Panc1 (cell line): ENCODE data around the gene GAP43. TPM values are rescaled to one million over a fixed set of nuclear protein-coding genes. Genes with fewer than 3 reads are reported as not detected.

Experiments
- ATAC-seq: fragments of 200-7000 bp; cut with Tn5 transposase; 2 replicates; pipeline ENCODE4 v1.9.1; 2020; ENCODE audit warnings: mild to moderate bottlenecking, moderate library complexity
- BruUV-seq: library from RNA; stranded (reverse); fragments of 400-500 nt; replicated peaks from 2 replicates; lab custom pipeline; 2021; lab: Mats Ljungman, UMichigan
- CTCF ChIA-PET: fragments of 300-600 bp; sonication (Branson Sonifier 250); formaldehyde crosslinking; loops from one replicate; lab custom pipeline; 2022; ENCODE audit warnings: antibody characterized with exemption; lab: Charles Lee
- POLR2A ChIA-PET: fragments of 300-600 bp; sonication (Branson Sonifier 250); formaldehyde crosslinking; loops from one replicate; lab custom pipeline; 2022; ENCODE audit warnings: antibody characterized with exemption; lab: Charles Lee
- DNase-seq: peaks from one replicate; pipeline ENCODE4 v3.0.0-alpha.2; 2010; ENCODE audit warnings: low read depth, low spot score
- H3K27ac ChIP-seq: 2 replicates; pipeline ENCODE4 v1.5.1; 2011; ENCODE audit warnings: mild to moderate bottlenecking, low read length, inconsistent platforms
- H3K27me3 ChIP-seq: fragments of 200-500 bp; sonication (Bioruptor generic); 2 replicates; pipeline ENCODE4 v1.6.0; 2014; ENCODE audit warnings: low read length, inconsistent platforms; ENCODE audit not compliant: control insufficient read depth, insufficient read depth
- H3K36me3 ChIP-seq: fragments of 200-500 bp; sonication (Bioruptor generic); 2 replicates; pipeline ENCODE4 v1.5.1; 2014; ENCODE audit warnings: inconsistent platforms, mild to moderate bottlenecking, low read length, moderate library complexity; ENCODE audit not compliant: control insufficient read depth, insufficient read depth
- H3K4me1 ChIP-seq: 2 replicates; pipeline ENCODE4 v1.5.1; 2011; ENCODE audit warnings: inconsistent platforms, mild to moderate bottlenecking, low read length, moderate library complexity; ENCODE audit not compliant: control insufficient read depth, insufficient read depth
- H3K4me3 ChIP-seq, 2 experiments: 2 replicates each; pipeline ENCODE4 v1.5.1; 2011 to 2012; ENCODE audit warnings: low read depth in 2 of 2, low read length in 2 of 2, mild to moderate bottlenecking in 2 of 2, inconsistent platforms in 1 of 2, moderate library complexity in 1 of 2
- H3K9me3 ChIP-seq: fragments of 200-500 bp; sonication (Bioruptor generic); 2 replicates; pipeline ENCODE4 v1.5.1; 2014; ENCODE audit warnings: low read depth, mild to moderate bottlenecking, inconsistent platforms, low read length, moderate library complexity; ENCODE audit not compliant: control insufficient read depth, insufficient read depth
- CTCF ChIP-seq: fragments of 450-650 bp; IDR thresholded peaks from 2 replicates; pipeline ENCODE4 v1.5.1; 2017; ENCODE audit warnings: mild to moderate bottlenecking
- POLR2AphosphoS5 ChIP-seq: IDR thresholded peaks from 2 replicates; pipeline ENCODE4 v1.6.1; 2012; ENCODE audit warnings: mild to moderate bottlenecking, low read depth, low read length, moderate library complexity
- REST ChIP-seq, 2 experiments: IDR thresholded peaks; 2 replicates each; pipeline ENCODE4 v1.6.1; 2011 to 2012; ENCODE audit warnings: low read depth in 2 of 2, control low read depth in 1 of 2, low read length in 1 of 2, mild to moderate bottlenecking in 1 of 2, moderate library complexity in 1 of 2; ENCODE audit not compliant: insufficient read depth in 1 of 2
- SIN3A ChIP-seq: IDR thresholded peaks from 2 replicates; pipeline ENCODE4 v1.6.1; 2012; ENCODE audit warnings: low read depth, mild to moderate bottlenecking, low read length, moderate library complexity, borderline replicate concordance; ENCODE audit not compliant: insufficient read depth
- TCF7L2 ChIP-seq: IDR thresholded peaks from 2 replicates; pipeline ENCODE4 v1.6.1; 2011; ENCODE audit warnings: mild to moderate bottlenecking, low read depth, low read length, inconsistent platforms
- in situ Hi-C: cut with HindIII; loops from 2 replicates; pipeline ENCODE4 v1.10.0; 2016; ENCODE audit warnings: low sequenced_read_pairs, low pct_unique_long_range_greater_than_20kb
- intact Hi-C: fragments of 100-400 bp; cut with micrococcal nuclease; formaldehyde crosslinking; loops from one replicate; pipeline ENCODE4 v1.10.0; 2022; ENCODE audit not compliant: unreplicated experiment
- total RNA-seq: library from RNA; stranded (reverse); gene quantifications from one replicate; pipeline ENCODE4 v1.2.1, GENCODE V29; 2021; ENCODE audit not compliant: unreplicated experiment

The GAP43 gene
- total RNA-seq, 1 experiment from 2014 or later = not detected

- no peak for ATAC-seq
- POLR2A ChIA-PET = no interaction called here
These were observed 85.8 kb downstream of the GAP43 start for GRCh38 chr3:115709093-115709492.

GRCh38 chr3:115709931-115710330 lies 86.6 kb downstream of the GAP43 start:
- no peak for ATAC-seq
- H3K4me3 ChIP-seq = no peak overlapping the region
- BruUV-seq = no TSS peak
- in situ Hi-C loops (no loop called here), intact Hi-C loops (no loop called here)
- peaks cover under 1% of the 10 kb centered on the region; the same call in 1 of the 2 replicates for H3K27me3 ChIP-seq
- TF ChIP-seq SIN3A (no peak), CTCF (no peak), POLR2AphosphoS5 (no peak), REST (IDR thresholded peaks at IDR 0.05; ENCODE audit: insufficient read depth in 1 of 2, low read depth in 2 of 2, low read length in 1 of 2) (no peak), TCF7L2 (no peak)
- ChIA-PET POLR2A (no interaction called here), CTCF (interaction anchor here (0.7 kb wide), 1 partner anchor 618 kb away, joined by 4 read pairs; no protein-coding TSS in a partner anchor)
- no peaks in the 10 kb centered on the region for H3K4me1 ChIP-seq
- no peaks in the 10 kb centered on the region for H3K36me3 ChIP-seq
- H3K9me3 ChIP-seq = no peaks in the 10 kb centered on the region
- DNase-seq = no peak
- H3K27ac ChIP-seq = no peak overlapping the region

More at GRCh38 chr3:115709093-115709492, 85.8 kb downstream of the GAP43 start:
- CTCF ChIA-PET = no interaction called here
- Histone ChIP-seq H3K4me3 (no peak overlapping the region), H3K27ac (no peak overlapping the region), H3K27me3 (peaks cover 3% of the 10 kb centered on the region; the same call in 1 of the 2 replicates), H3K36me3 (no peaks in the 10 kb centered on the region), H3K9me3 (no peaks in the 10 kb centered on the region), H3K4me1 (no peaks in the 10 kb centered on the region)
- DNase-seq = no peak
- in situ Hi-C loops (no loop called here), intact Hi-C loops (no loop called here)
- BruUV-seq = no TSS peak
- TF ChIP-seq REST (IDR thresholded peaks at IDR 0.05; ENCODE audit: insufficient read depth in 1 of 2, low read depth in 2 of 2, low read length in 1 of 2) (no peak), POLR2AphosphoS5 (no peak), SIN3A (no peak), TCF7L2 (no peak), CTCF (no peak)
